Measurements from ENCODE around the gene SLC39A5.

DNA sequence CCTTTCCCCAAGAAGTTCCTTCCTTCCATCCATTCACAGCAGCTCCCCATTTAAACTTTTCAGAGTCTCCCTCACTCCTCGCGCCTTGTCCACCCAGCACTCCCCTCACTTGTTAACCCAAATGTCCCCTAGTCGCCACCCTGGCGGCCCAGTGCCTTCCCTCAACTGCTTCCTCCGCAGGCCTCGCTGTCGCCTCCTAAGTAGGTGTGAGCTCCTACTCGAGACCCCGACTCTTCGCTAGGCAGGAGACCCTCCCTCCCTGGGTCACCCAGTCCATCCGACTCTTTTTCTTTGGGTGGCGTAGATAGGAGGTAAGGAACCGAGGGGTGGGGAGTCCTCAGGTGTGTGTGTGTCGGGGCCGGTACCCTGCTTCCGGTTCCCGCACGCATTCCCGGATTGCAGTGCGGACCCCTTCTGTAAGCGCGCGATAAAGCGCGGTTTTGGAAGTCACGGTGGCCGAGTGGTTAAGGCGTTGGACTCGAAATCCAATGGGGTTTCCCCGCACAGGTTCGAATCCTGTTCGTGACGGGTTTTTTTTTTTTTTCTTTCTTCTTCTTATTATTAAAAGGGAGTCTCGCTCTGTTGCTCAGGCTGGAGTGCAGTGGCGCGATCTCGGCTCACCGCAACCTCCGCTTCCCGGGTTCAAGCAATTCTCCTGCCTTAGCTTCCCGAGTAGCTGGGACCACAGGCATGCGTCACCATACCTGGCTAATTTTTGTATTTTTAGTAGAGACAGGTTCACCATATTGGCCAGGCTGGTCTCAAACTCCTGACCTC is 39.7 kb upstream of the SLC39A5 start:
- TF ChIP-seq, protein P1, sequence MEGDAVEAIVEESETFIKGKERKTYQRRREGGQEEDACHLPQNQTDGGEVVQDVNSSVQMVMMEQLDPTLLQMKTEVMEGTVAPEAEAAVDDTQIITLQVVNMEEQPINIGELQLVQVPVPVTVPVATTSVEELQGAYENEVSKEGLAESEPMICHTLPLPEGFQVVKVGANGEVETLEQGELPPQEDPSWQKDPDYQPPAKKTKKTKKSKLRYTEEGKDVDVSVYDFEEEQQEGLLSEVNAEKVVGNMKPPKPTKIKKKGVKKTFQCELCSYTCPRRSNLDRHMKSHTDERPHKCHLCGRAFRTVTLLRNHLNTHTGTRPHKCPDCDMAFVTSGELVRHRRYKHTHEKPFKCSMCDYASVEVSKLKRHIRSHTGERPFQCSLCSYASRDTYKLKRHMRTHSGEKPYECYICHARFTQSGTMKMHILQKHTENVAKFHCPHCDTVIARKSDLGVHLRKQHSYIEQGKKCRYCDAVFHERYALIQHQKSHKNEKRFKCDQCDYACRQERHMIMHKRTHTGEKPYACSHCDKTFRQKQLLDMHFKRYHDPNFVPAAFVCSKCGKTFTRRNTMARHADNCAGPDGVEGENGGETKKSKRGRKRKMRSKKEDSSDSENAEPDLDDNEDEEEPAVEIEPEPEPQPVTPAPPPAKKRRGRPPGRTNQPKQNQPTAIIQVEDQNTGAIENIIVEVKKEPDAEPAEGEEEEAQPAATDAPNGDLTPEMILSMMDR (IDR thresholded peaks at IDR 0.05), result peak in 3 of 7 experiments; percentile 1 to 26 (median 3)
- peak in 2 of 3 donors; percentile 56 to 66 for TF ChIP-seq POLR2A (IDR thresholded peaks at IDR 0.05)
